Suprapubic skin (tissue), 3 donors: ENCODE data around the gene ERN1.

ENCODE experiments used
- EP300 ChIP-seq: sonication (generic); formaldehyde crosslinking; IDR thresholded peaks from one replicate; pipeline ENCODE4 v1.6.1; 2017; ENCODE audit warnings: antibody characterized with exemption
- POLR2A ChIP-seq, 2 donors: fragments of 450-650 bp; IDR thresholded peaks; one replicate each; pipeline ENCODE4 v1.6.1; 2017; ENCODE audit warnings: antibody characterized with exemption in 2 of 2, mild to moderate bottlenecking in 2 of 2, moderate library complexity in 2 of 2
- TF ChIP-seq, protein P1 (sequence below), 2 donors: fragments of 200-600 bp in 1 of 2; fragments of 450-650 bp in 1 of 2; sonication (generic) in 1 of 2; IDR thresholded peaks; one replicate each; pipeline ENCODE4 v1.5.1; 2016 to 2019; ENCODE audit warnings: antibody characterized with exemption in 2 of 2, mild to moderate bottlenecking in 1 of 2, moderate library complexity in 1 of 2

DNA sequence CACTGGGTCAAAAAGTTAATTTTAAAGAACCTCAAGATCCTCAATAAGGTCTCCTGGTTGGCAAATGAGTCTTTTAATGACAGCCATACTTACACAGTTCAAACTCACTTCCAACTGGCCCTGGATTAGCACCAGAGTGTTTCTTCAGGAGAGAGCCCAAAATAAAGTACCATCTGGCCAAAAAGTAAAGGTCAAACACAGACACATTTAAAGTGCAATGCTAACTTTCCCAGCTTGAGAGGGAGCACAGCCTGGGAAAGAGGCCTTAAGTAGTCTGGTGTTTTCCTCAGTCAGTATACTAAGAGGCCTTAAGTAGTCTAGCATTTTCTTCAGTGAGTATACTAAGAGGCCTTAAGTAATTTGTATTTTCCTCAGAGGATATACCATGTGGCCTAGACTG lies 46.6 kb upstream of the ERN1 start:
- TF ChIP-seq POLR2A (IDR thresholded peaks at IDR 0.05): no peak
- TF ChIP-seq, protein P1, sequence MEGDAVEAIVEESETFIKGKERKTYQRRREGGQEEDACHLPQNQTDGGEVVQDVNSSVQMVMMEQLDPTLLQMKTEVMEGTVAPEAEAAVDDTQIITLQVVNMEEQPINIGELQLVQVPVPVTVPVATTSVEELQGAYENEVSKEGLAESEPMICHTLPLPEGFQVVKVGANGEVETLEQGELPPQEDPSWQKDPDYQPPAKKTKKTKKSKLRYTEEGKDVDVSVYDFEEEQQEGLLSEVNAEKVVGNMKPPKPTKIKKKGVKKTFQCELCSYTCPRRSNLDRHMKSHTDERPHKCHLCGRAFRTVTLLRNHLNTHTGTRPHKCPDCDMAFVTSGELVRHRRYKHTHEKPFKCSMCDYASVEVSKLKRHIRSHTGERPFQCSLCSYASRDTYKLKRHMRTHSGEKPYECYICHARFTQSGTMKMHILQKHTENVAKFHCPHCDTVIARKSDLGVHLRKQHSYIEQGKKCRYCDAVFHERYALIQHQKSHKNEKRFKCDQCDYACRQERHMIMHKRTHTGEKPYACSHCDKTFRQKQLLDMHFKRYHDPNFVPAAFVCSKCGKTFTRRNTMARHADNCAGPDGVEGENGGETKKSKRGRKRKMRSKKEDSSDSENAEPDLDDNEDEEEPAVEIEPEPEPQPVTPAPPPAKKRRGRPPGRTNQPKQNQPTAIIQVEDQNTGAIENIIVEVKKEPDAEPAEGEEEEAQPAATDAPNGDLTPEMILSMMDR (IDR thresholded peaks at IDR 0.05): no peak
- no peak for TF ChIP-seq EP300
